Bronchial epithelial cell (primary cell): ENCODE results near the gene CD81. TPM values are rescaled to one million over a fixed set of nuclear protein-coding genes. Genes with fewer than 3 reads are reported as not detected.
A peak's percentile ranks its signal among the peaks of the same experiment; 100 is the strongest.

Experiments used
- DNase-seq: peaks from one replicate; pipeline ENCODE4 v3.0.0-alpha.2; 2010; ENCODE audit warnings: low read depth
- FAIRE-seq: peaks from 2 replicates; lab custom pipeline; 2011; peaks lifted over from hg19 to GRCh38; lab: Jason Lieb, UNC
- H3K27me3 ChIP-seq: 2 replicates; pipeline ENCODE4 v1.5.1; 2011; ENCODE audit warnings: low read length; ENCODE audit not compliant: control insufficient read depth, insufficient read depth
- H3K36me3 ChIP-seq: 2 replicates; pipeline ENCODE4 v1.5.1; 2011; ENCODE audit warnings: low read length; ENCODE audit not compliant: control insufficient read depth, insufficient read depth
- H3K4me3 ChIP-seq: 2 replicates; pipeline ENCODE4 v1.5.1; 2011; ENCODE audit warnings: mild to moderate bottlenecking, low read depth, low read length, control low read depth
- CTCF ChIP-seq: IDR thresholded peaks from 2 replicates; pipeline ENCODE4 v1.5.1; 2011; ENCODE audit warnings: mild to moderate bottlenecking, moderate library complexity, low read length, control low read depth, inconsistent platforms; ENCODE audit not compliant: insufficient read depth, severe bottlenecking
- total RNA-seq: library from RNA; depleted of rRNA; stranded (reverse); fragments of >200 nt; gene quantifications from 2 replicates; pipeline ENCODE4 v1.2.1, GENCODE V29; 2014

The CD81 gene
- total RNA-seq, 1 donor from 2014 or later: 133 TPM

GRCh38 chr11:2385156-2386151 lies 8.3 kb downstream of the CD81 start:
- FAIRE-seq (peak; percentile 76), DNase-seq (no peak)
- no peaks in the 10 kb centered on the region for H3K27me3 ChIP-seq
- H3K36me3 ChIP-seq: peaks cover 26% of the 10 kb centered on the region
- H3K4me3 ChIP-seq: no peak overlapping the region
- no peak for TF ChIP-seq CTCF

- H3K36me3 ChIP-seq: peaks cover 25% of the 10 kb centered on the region
- no peak overlapping the region for H3K4me3 ChIP-seq
- no peak for FAIRE-seq
Observed at GRCh38 chr11:2386591-2386990, 9.5 kb downstream of the CD81 start.

DNA sequence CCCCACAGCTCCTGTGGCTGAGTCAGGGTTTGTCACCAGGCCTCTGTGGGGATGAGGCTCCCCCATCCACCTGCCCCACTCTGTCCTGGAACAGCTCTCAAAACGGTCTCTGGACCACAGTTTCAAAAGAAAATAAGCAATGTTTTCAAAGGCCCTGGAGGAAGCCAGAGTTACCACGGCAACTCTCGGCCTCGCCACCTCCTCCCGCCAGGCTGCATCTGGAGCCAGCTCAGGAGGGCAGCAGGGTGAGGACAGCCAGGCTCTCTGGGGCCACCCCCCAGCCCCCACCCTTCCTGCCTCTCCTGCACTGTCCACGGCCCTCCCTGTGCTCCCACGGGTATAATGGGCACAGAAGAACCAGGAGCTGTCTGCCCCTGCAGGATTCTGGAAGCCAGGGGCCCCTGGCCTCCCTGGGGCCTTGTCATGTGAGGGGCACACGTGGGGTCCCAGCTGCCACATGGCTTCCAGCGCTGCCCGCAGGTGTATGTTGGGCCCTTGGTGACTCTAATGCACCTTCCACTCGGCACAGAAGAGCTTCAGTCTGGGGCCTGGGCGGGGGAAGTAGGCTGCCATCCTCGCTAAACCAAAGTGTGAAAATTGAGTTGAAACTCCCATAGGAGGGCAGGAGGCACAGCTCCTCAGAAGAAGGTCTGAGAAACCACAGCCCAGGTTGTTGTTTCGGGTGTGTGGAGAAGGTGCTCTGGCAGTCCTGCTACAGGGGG lies 10.3 kb downstream of the CD81 start:
- no peak for DNase-seq
- no peak for FAIRE-seq

More at GRCh38 chr11:2386591-2386990, 9.5 kb downstream of the CD81 start:
- no peak for TF ChIP-seq CTCF
- H3K27me3 ChIP-seq: no peaks in the 10 kb centered on the region
- no peak for DNase-seq

DNA sequence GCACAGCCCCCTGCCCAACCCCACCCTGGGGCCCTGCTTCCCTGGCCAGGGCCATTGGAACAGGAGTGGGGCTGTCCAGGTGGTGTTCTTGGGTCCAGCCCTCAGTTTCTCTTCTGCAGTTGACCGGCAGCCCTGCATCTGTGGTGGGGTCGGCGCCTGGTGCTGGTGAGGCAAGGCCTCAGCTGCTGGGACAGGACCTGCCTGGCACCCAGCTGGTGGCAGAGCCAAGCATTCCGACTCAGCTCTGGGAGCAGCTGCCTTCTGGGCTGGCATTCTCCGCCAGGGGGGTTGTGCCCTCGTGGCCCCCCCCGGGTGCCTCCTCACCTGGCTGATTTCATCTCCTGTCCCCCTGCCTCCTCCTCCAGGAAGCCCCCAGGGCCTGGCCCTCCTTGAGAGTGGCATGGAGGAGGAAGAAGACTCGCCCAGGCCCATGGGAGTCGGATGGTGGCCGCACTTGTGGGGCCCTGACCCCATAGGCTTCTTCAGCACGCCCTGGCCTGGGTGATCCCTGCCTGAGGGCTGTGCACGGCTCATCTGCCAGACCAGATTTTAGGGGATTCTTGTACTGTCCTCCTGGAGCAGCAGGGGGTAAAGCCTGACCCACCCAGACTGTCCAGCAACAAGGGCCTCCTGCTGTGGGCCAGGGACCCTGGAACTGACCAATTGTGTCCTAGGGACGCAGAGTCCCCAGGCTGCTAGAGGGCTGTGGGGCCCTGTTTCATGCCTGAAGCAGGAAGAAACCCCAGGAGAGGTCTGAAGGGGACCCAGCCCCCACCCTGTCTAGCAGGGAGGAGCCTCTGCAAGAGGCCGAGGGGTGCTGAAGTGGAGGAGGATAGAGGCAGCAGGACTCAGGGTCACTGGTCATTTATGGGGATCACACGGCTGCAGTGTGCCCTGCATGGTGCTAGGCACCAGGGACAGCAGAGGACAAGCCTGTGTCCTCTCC lies 11.6 kb downstream of the CD81 start:
- DNase-seq (no peak), FAIRE-seq (no peak)
- Histone ChIP-seq H3K36me3 (peaks cover 35% of the 10 kb centered on the region), H3K27me3 (no peaks in the 10 kb centered on the region), H3K4me3 (no peak overlapping the region)
- TF ChIP-seq CTCF: no peak

More for the DNA sequence above, 10.3 kb downstream of the CD81 start:
- TF ChIP-seq CTCF: no peak
- Histone ChIP-seq H3K27me3 (no peaks in the 10 kb centered on the region), H3K4me3 (no peak overlapping the region), H3K36me3 (peaks cover 30% of the 10 kb centered on the region)

GRCh38 chr11:2389377-2390026 lies 12.4 kb downstream of the CD81 start:
- DNase-seq: no peak
- Histone ChIP-seq H3K36me3 (peaks cover 39% of the 10 kb centered on the region), H3K4me3 (no peak overlapping the region), H3K27me3 (no peaks in the 10 kb centered on the region)
- no peak for TF ChIP-seq CTCF
- no peak for FAIRE-seq
